H9 (cell line): ENCODE results near the gene CA7. TPM values are rescaled to one million over a fixed set of nuclear protein-coding genes. Genes with fewer than 3 reads are reported as not detected.

ENCODE experiments used
- DNase-seq: peaks from one replicate; pipeline ENCODE4 v3.0.0-alpha.2; 2017
- H2AFZ ChIP-seq: one replicate; pipeline ENCODE4 v1.6.1; 2013; ENCODE audit warnings: mild to moderate bottlenecking, low read length, control low read depth, moderate library complexity
- H2AK5ac ChIP-seq: 2 replicates; pipeline ENCODE4 v1.6.1; 2013; ENCODE audit warnings: low read length, control low read depth, mixed read lengths; ENCODE audit not compliant: insufficient read length
- H2BK120ac ChIP-seq: one replicate; pipeline ENCODE4 v1.6.1; 2013; ENCODE audit warnings: low read depth, mild to moderate bottlenecking, low read length, control low read depth, inconsistent platforms; ENCODE audit not compliant: poor library complexity, severe bottlenecking
- H2BK12ac ChIP-seq: 2 replicates; pipeline ENCODE4 v1.6.1; 2013; ENCODE audit warnings: low read length, control low read depth, mixed read lengths, low read depth; ENCODE audit not compliant: insufficient read length
- H2BK15ac ChIP-seq: 2 replicates; pipeline ENCODE4 v1.6.1; 2013; ENCODE audit warnings: low read depth, low read length, control low read depth
- H2BK20ac ChIP-seq: one replicate; pipeline ENCODE4 v1.6.1; 2013; ENCODE audit warnings: low read depth, mild to moderate bottlenecking, low read length, control low read depth, inconsistent platforms; ENCODE audit not compliant: poor library complexity, severe bottlenecking
- H2BK5ac ChIP-seq: 2 replicates; pipeline ENCODE4 v1.6.1; 2013; ENCODE audit warnings: low read length, control low read depth, mixed read lengths; ENCODE audit not compliant: insufficient read length
- H3K14ac ChIP-seq: 2 replicates; pipeline ENCODE4 v1.6.1; 2013; ENCODE audit warnings: low read length, control low read depth; ENCODE audit not compliant: insufficient read depth
- H3K18ac ChIP-seq: 2 replicates; pipeline ENCODE4 v1.6.1; 2013; ENCODE audit warnings: low read depth, mild to moderate bottlenecking, mixed read lengths, low read length, control low read depth; ENCODE audit not compliant: insufficient read length
- H3K23ac ChIP-seq: 2 replicates; pipeline ENCODE4 v1.6.1; 2013; ENCODE audit warnings: low read length, control low read depth, mixed read lengths, low read depth; ENCODE audit not compliant: insufficient read length
- H3K23me2 ChIP-seq: 2 replicates; pipeline ENCODE4 v1.6.1; 2013; ENCODE audit warnings: low read depth, mild to moderate bottlenecking, mixed read lengths, low read length, control low read depth; ENCODE audit not compliant: insufficient read length, poor library complexity, severe bottlenecking
- H3K27ac ChIP-seq: 2 replicates; pipeline ENCODE4 v1.5.1; 2013; ENCODE audit warnings: low read length, control low read depth, mixed read lengths, low read depth; ENCODE audit not compliant: insufficient read length
- H3K27me3 ChIP-seq: 2 replicates; pipeline ENCODE4 v1.6.1; 2013; ENCODE audit warnings: low read length, control low read depth, inconsistent platforms; ENCODE audit not compliant: insufficient read depth
- H3K4ac ChIP-seq: 2 replicates; pipeline ENCODE4 v1.6.1; 2013; ENCODE audit warnings: low read depth, mild to moderate bottlenecking, control low read depth, inconsistent platforms, low read length, moderate library complexity
- H3K4me1 ChIP-seq: 2 replicates; pipeline ENCODE4 v1.6.1; 2013; ENCODE audit warnings: low read length, control low read depth, inconsistent platforms; ENCODE audit not compliant: insufficient read depth
- H3K4me2 ChIP-seq: 2 replicates; pipeline ENCODE4 v1.6.1; 2013; ENCODE audit warnings: low read length, control low read depth, mixed read lengths; ENCODE audit not compliant: insufficient read length, insufficient read depth
- H3K56ac ChIP-seq: 2 replicates; pipeline ENCODE4 v1.6.1; 2013; ENCODE audit warnings: low read depth, mild to moderate bottlenecking, mixed read lengths, low read length, control low read depth; ENCODE audit not compliant: insufficient read length
- H3K79me1 ChIP-seq: 2 replicates; pipeline ENCODE4 v1.6.1; 2013; ENCODE audit warnings: low read depth, mild to moderate bottlenecking, moderate library complexity, low read length, control low read depth, inconsistent platforms; ENCODE audit not compliant: insufficient read depth, poor library complexity, severe bottlenecking
- H3K79me2 ChIP-seq: 2 replicates; pipeline ENCODE4 v1.6.1; 2013; ENCODE audit warnings: low read length, control low read depth, inconsistent platforms; ENCODE audit not compliant: insufficient read depth
- H3K9ac ChIP-seq: 2 replicates; pipeline ENCODE4 v1.6.1; 2013; ENCODE audit warnings: low read length, control low read depth, mixed read lengths; ENCODE audit not compliant: insufficient read length; ENCODE audit errors: extremely low read depth
- H3K9me3 ChIP-seq: one replicate; pipeline ENCODE4 v1.6.1; 2013; ENCODE audit warnings: low read depth, low read length, inconsistent platforms; ENCODE audit not compliant: control insufficient read depth
- H3T11ph ChIP-seq: one replicate; pipeline ENCODE4 v1.6.1; 2013; ENCODE audit warnings: mild to moderate bottlenecking, low read length, control low read depth, inconsistent platforms
- H4K20me1 ChIP-seq: one replicate; pipeline ENCODE4 v1.6.1; 2013; ENCODE audit not compliant: control insufficient read depth, insufficient read length, insufficient read depth
- H4K5ac ChIP-seq: 2 replicates; pipeline ENCODE4 v1.6.1; 2013; ENCODE audit warnings: low read depth, mild to moderate bottlenecking, mixed read lengths, low read length, control low read depth; ENCODE audit not compliant: insufficient read length
- H4K8ac ChIP-seq: replicated peaks from 2 replicates; pipeline ENCODE4 v1.6.1; 2013; ENCODE audit warnings: low read length, control low read depth, mixed read lengths, low read depth; ENCODE audit not compliant: insufficient read length
- H4K91ac ChIP-seq: 2 replicates; pipeline ENCODE4 v1.6.1; 2013; ENCODE audit warnings: low read depth, mild to moderate bottlenecking, moderate library complexity, mixed read lengths, low read length, control low read depth; ENCODE audit not compliant: insufficient read length
- H3K27ac Mint-ChIP-seq, 3 experiments: 2 replicates in 2 of 3; 3 replicates in 1 of 3; pipeline ENCODE4 v1.8.0; 2020 to 2021; ENCODE audit warnings: mixed read lengths in 3 of 3, mild to moderate bottlenecking in 1 of 3, moderate library complexity in 1 of 3
- H3K27me3 Mint-ChIP-seq: 2 replicates; pipeline ENCODE4 v1.8.0; 2021; ENCODE audit warnings: low read depth, mild to moderate bottlenecking, moderate library complexity, mixed read lengths
- H3K36me3 Mint-ChIP-seq, 3 experiments: 2 replicates in 2 of 3; 3 replicates in 1 of 3; pipeline ENCODE4 v1.8.0; 2020 to 2021; ENCODE audit warnings: low read depth in 3 of 3, mixed read lengths in 3 of 3; ENCODE audit not compliant: insufficient read depth in 1 of 3
- H3K4me1 Mint-ChIP-seq, 2 experiments: 2 replicates each; pipeline ENCODE4 v1.8.0; 2020; ENCODE audit warnings: mixed read lengths in 2 of 2
- H3K4me3 Mint-ChIP-seq, 2 experiments: 2 replicates in 1 of 2; 3 replicates in 1 of 2; pipeline ENCODE4 v1.8.0; 2020 to 2021; ENCODE audit warnings: mild to moderate bottlenecking in 2 of 2, mixed read lengths in 2 of 2, moderate library complexity in 1 of 2
- H3K9me3 Mint-ChIP-seq, 2 experiments: 2 replicates in 1 of 2; 3 replicates in 1 of 2; pipeline ENCODE4 v1.8.0; 2020; ENCODE audit warnings: mild to moderate bottlenecking in 2 of 2, mixed read lengths in 2 of 2, moderate library complexity in 1 of 2
- CTCF ChIP-seq: fragments of 200-600 bp; sonication (generic); conservative IDR thresholded peaks from 3 replicates; pipeline ENCODE4 v1.8.0; 2021; ENCODE audit warnings: antibody characterized with exemption, mild to moderate bottlenecking
- WGBS: extraction: QIAGEN DNeasy Blood & Tissue Kit; methylation state at CpG from one replicate; pipeline ENCODE4 v1.1.7; 2013; ENCODE audit warnings: missing lambda C conversion rate, low lambda C conversion rate, mixed read lengths; ENCODE audit not compliant: insufficient read length; ENCODE audit errors: extremely low coverage; 5-methylcytosine and 5-hydroxymethylcytosine counted together
- total RNA-seq: library from RNA; stranded (reverse); gene quantifications from 2 replicates; pipeline ENCODE4 v1.2.1, GENCODE V29; 2021

CA7 gene
- total RNA-seq, 1 experiment from 2014 or later = 0.81 TPM

GRCh38 chr16:66856801-66857200 lies 12.6 kb downstream of the CA7 start:
- WGBS = no CpG with 5 or more reads among the region's 2 CpGs
- Histone ChIP-seq H2BK120ac (no peak overlapping the region), H4K20me1 (no peaks in the 10 kb centered on the region), H3K14ac (no peak overlapping the region), H2BK20ac (no peak overlapping the region), H3K23me2 (peaks cover 2% of the 10 kb centered on the region), H3K4me2 (no peak overlapping the region), H2BK5ac (no peak overlapping the region), H3K79me1 (no peaks in the 10 kb centered on the region), H3T11ph (no peak overlapping the region), H2BK15ac (no peak overlapping the region), H4K8ac (no peak overlapping the region), H4K91ac (no peak overlapping the region), H3K4ac (no peak overlapping the region), H2AK5ac (no peak overlapping the region), H3K18ac (no peak overlapping the region), H3K4me1 (no peaks in the 10 kb centered on the region), H3K27ac (no peak overlapping the region), H3K9me3 (no peaks in the 10 kb centered on the region), H3K79me2 (no peaks in the 10 kb centered on the region), H4K5ac (no peak overlapping the region), H3K27me3 (no peaks in the 10 kb centered on the region; the same call in 1 of the 2 replicates), H3K23ac (no peak overlapping the region), H2AFZ (no peak overlapping the region), H3K9ac (no peak overlapping the region), H2BK12ac (no peak overlapping the region), H3K56ac (no peak overlapping the region)
- no peaks in the 10 kb centered on the region for H3K9me3 Mint-ChIP-seq
- DNase-seq = no peak
- no peaks in the 10 kb centered on the region for H3K36me3 Mint-ChIP-seq
- no peak for TF ChIP-seq CTCF
- H3K27me3 Mint-ChIP-seq = peaks cover 2% of the 10 kb centered on the region
- no peaks in the 10 kb centered on the region for H3K4me1 Mint-ChIP-seq
- H3K27ac Mint-ChIP-seq = peak overlapping the region in 1 of 3 experiments; percentile 62; a peak in 1 of 7 replicates
- no peak overlapping the region for H3K4me3 Mint-ChIP-seq
